SK-N-MC (cell line): ENCODE results near the gene WDR33.

ENCODE experiments used
- EZH2 ChIP-seq: fragments of 200-600 bp; sonication (generic); IDR thresholded peaks from one replicate; pipeline ENCODE4 v1.6.1; 2017; ENCODE audit warnings: antibody characterized with exemption
- POLR2AphosphoS5 ChIP-seq: IDR thresholded peaks from 2 replicates; pipeline ENCODE4 v1.6.1; 2012; ENCODE audit warnings: mild to moderate bottlenecking, low read depth, low read length, borderline replicate concordance

DNA sequence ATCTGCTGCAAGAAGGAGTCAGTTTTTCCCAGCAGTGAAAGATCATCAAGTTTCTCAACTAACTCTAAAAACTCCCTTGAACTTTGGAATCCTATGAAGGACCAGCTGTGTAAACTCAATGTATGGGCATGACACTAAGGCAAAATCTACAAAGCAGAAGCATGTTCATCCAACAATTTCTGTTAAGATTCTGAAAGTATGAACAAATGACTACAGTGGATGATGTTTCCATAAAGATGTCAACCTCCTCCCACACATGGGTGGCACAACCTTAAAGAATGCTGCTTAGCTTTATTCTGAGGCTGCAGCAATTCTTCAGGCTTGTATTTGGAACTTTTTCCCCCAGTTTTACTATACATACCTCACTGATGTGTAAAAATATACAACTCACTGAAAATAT lies 47.2 kb downstream of the WDR33 start:
- TF ChIP-seq EZH2 = no peak
- no peak for TF ChIP-seq POLR2AphosphoS5
